Retinal pigment epithelial cell (primary cell): ENCODE measurements around the gene BRSK2.

ENCODE experiments used
- DNase-seq: peaks from one replicate; pipeline ENCODE4 v3.0.0-alpha.2; 2010; ENCODE audit warnings: low read depth
- H3K4me3 ChIP-seq: 2 replicates; pipeline ENCODE4 v1.5.1; 2011; ENCODE audit warnings: mild to moderate bottlenecking, low read length, control low read depth, moderate library complexity
- CTCF ChIP-seq: conservative IDR thresholded peaks from 2 replicates; pipeline ENCODE4 v1.5.1; 2011; ENCODE audit warnings: low read depth, low read length, control low read depth, inconsistent platforms

Gene BRSK2

GRCh38 chr11:1500466-1501420 lies 111.0 kb downstream of the BRSK2 start:
- no peak for TF ChIP-seq CTCF
- no peak overlapping the region for H3K4me3 ChIP-seq
- no peak for DNase-seq

- H3K4me3 ChIP-seq: no peak overlapping the region
- no peak for DNase-seq
- no peak for TF ChIP-seq CTCF
Measured at GRCh38 chr11:1501421-1502167, 111.9 kb downstream of the BRSK2 start.

- H3K4me3 ChIP-seq: no peak overlapping the region
- no peak for TF ChIP-seq CTCF
- no peak for DNase-seq
Measured at GRCh38 chr11:1502168-1502953, 112.6 kb downstream of the BRSK2 start.

- H3K4me3 ChIP-seq: no peak overlapping the region
- no peak for TF ChIP-seq CTCF
- no peak for DNase-seq
Measured at GRCh38 chr11:1502954-1503707, 113.4 kb downstream of the BRSK2 start.

- H3K4me3 ChIP-seq: no peak overlapping the region
- no peak for DNase-seq
- no peak for TF ChIP-seq CTCF
Measured at GRCh38 chr11:1503708-1504104, 114.0 kb downstream of the BRSK2 start.

- no peak overlapping the region for H3K4me3 ChIP-seq
- TF ChIP-seq CTCF: no peak
- DNase-seq: no peak
Measured at GRCh38 chr11:1504138-1504537, 114.4 kb downstream of the BRSK2 start.
